Measurements from ENCODE around the gene PLXNA4. TPM values are rescaled to one million over a fixed set of nuclear protein-coding genes. Genes with fewer than 3 reads are reported as not detected.

PLXNA4 gene
- total and polyA plus RNA-seq, 12 donors: 0.83 to 17.0 (median 11.5) TPM

- no peak overlapping the region for H3K27ac ChIP-seq
- no peak for ATAC-seq
- H3K27me3 ChIP-seq: no peaks in the 10 kb centered on the region
- no peak for TF ChIP-seq CTCF (IDR thresholded peaks at IDR 0.05)
- H3K36me3 ChIP-seq: no peaks in the 10 kb centered on the region
- DNase-seq: no peak
- intact Hi-C loops (cut with DNase I): no loop called here
- H3K9me3 ChIP-seq: no peaks in the 10 kb centered on the region
- H3K4me3 ChIP-seq: no peak overlapping the region
- 89 to 94% methylated on average over 1 of the region's 1 CpG for WGBS, 2 donors
- no peaks in the 10 kb centered on the region for H3K4me1 ChIP-seq
Observed at GRCh38 chr7:132098327-132098726, 477.9 kb downstream of the PLXNA4 start.

GRCh38 chr7:132097550-132098134 is 478.6 kb downstream of the PLXNA4 start:
- intact Hi-C loops (cut with DNase I): no loop called here
- TF ChIP-seq CTCF (IDR thresholded peaks at IDR 0.05): no peak
- H3K4me1 ChIP-seq: no peaks in the 10 kb centered on the region
- H3K4me3 ChIP-seq: no peak overlapping the region
- WGBS, 2 donors: 76% methylated on average over 9 of the region's 9 CpGs
- H3K9me3 ChIP-seq: no peaks in the 10 kb centered on the region
- H3K27ac ChIP-seq: no peak overlapping the region
- DNase-seq (no peak), ATAC-seq (no peak)
- no peaks in the 10 kb centered on the region for H3K27me3 ChIP-seq
- H3K36me3 ChIP-seq: no peaks in the 10 kb centered on the region

GRCh38 chr7:132095111-132095765 is 481.0 kb downstream of the PLXNA4 start:
- no peak for ATAC-seq
- 86 to 91% methylated on average over 5 of the region's 5 CpGs for WGBS, 2 donors

GRCh38 chr7:132092106-132092505 is 484.2 kb downstream of the PLXNA4 start:
- intact Hi-C loops (cut with DNase I): no loop called here
- Histone ChIP-seq H3K27me3 (no peaks in the 10 kb centered on the region), H3K4me1 (no peaks in the 10 kb centered on the region), H3K4me3 (no peak overlapping the region), H3K27ac (no peak overlapping the region), H3K36me3 (no peaks in the 10 kb centered on the region), H3K9me3 (no peaks in the 10 kb centered on the region)
- DNase-seq (no peak), ATAC-seq (no peak)
- WGBS, 2 donors: 53 to 72% methylated on average over 4 of the region's 4 CpGs
- no peak for TF ChIP-seq CTCF (IDR thresholded peaks at IDR 0.05)

More at GRCh38 chr7:132095111-132095765, 481.0 kb downstream of the PLXNA4 start:
- no peak for DNase-seq
- Histone ChIP-seq H3K27ac (no peak overlapping the region), H3K9me3 (no peaks in the 10 kb centered on the region), H3K36me3 (no peaks in the 10 kb centered on the region), H3K27me3 (no peaks in the 10 kb centered on the region), H3K4me1 (no peaks in the 10 kb centered on the region), H3K4me3 (no peak overlapping the region)
- no peak for TF ChIP-seq CTCF (IDR thresholded peaks at IDR 0.05)
- intact Hi-C loops (cut with DNase I): no loop called here

Measured in heart right ventricle (tissue), 16 donors.